Kidney epithelial cell (primary cell): Measurements from ENCODE around the gene ADD3. TPM values are rescaled to one million over a fixed set of nuclear protein-coding genes. Genes with fewer than 3 reads are reported as not detected.

Experiments
- DNase-seq: peaks from one replicate; pipeline ENCODE4 v3.0.0-alpha.2; 2010; ENCODE audit warnings: low read depth
- H3K27me3 ChIP-seq: 2 replicates; pipeline ENCODE4 v1.6.0; 2011; ENCODE audit warnings: low read length; ENCODE audit not compliant: control insufficient read depth, insufficient read depth
- H3K36me3 ChIP-seq: 2 replicates; pipeline ENCODE4 v1.5.1; 2011; ENCODE audit warnings: low read length; ENCODE audit not compliant: control insufficient read depth, insufficient read depth
- H3K4me3 ChIP-seq: 2 replicates; pipeline ENCODE4 v1.5.1; 2011; ENCODE audit warnings: low read depth, mild to moderate bottlenecking, control low read depth, low read length
- CTCF ChIP-seq: IDR thresholded peaks from 2 replicates; pipeline ENCODE4 v1.5.1; 2011; ENCODE audit warnings: mild to moderate bottlenecking, moderate library complexity, low read length, control low read depth, inconsistent platforms; ENCODE audit not compliant: insufficient read depth, poor library complexity, severe bottlenecking
- total RNA-seq: library from RNA; depleted of rRNA; stranded (reverse); fragments of >200 nt; gene quantifications from 2 replicates; pipeline ENCODE4 v1.2.3, GENCODE V29; 2015

Gene ADD3
- total RNA-seq, 1 donor from 2014 or later: 25.6 TPM

DNA sequence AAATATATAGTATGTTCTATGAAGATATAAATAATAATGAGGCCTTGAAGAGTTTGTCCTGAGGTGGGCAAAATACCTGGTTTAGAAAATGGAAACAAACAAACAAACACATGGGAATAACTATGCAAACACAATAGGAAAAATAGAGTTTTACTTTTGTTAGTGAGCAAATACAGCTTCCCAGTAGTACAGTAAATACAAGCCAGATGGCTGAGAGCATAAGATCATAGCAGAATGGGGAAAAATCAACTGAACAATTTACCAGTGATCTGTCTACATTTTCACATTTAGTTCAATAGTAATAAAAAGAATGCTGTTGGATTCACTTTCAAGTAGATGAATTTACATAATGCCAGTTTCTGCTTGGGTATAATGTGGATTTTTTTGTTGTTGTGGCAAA, 45.1 kb downstream of the ADD3 start:
- no peak for DNase-seq
- H3K4me3 ChIP-seq: no peak overlapping the region
- no peak for TF ChIP-seq CTCF
- H3K27me3 ChIP-seq: no peaks in the 10 kb centered on the region
- H3K36me3 ChIP-seq: no peaks in the 10 kb centered on the region

- DNase-seq: no peak
- Histone ChIP-seq H3K27me3 (no peaks in the 10 kb centered on the region), H3K4me3 (no peak overlapping the region), H3K36me3 (no peaks in the 10 kb centered on the region)
- TF ChIP-seq CTCF: no peak
These were observed 49.0 kb downstream of the ADD3 start for GRCh38 chr10:110056822-110057221.

- Histone ChIP-seq H3K4me3 (no peak overlapping the region), H3K27me3 (no peaks in the 10 kb centered on the region), H3K36me3 (no peaks in the 10 kb centered on the region)
- no peak for TF ChIP-seq CTCF
- DNase-seq: no peak
These were observed 49.7 kb downstream of the ADD3 start for GRCh38 chr10:110057456-110057855.

DNA sequence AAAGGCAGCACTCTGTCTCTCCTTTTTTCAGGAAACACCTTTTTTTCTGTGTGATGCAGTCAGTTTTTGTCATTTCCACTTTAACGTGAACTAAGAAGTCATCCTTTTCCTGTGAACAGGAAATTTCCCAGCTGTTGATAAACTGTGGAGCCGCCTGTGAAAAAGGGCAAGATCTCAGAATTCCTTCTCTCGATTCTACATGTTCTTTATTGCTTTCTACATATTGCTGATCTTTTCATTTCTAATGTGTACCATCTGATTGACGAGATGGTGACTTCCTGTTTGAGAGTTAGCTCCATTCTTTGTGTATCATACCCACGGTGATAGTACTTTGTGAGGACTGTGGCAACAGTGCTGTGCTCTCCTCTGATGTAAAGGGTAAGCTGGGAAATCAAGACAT, 50.4 kb downstream of the ADD3 start:
- DNase-seq: no peak
- H3K4me3 ChIP-seq: no peak overlapping the region
- no peaks in the 10 kb centered on the region for H3K36me3 ChIP-seq
- H3K27me3 ChIP-seq: no peaks in the 10 kb centered on the region
- no peak for TF ChIP-seq CTCF

DNA sequence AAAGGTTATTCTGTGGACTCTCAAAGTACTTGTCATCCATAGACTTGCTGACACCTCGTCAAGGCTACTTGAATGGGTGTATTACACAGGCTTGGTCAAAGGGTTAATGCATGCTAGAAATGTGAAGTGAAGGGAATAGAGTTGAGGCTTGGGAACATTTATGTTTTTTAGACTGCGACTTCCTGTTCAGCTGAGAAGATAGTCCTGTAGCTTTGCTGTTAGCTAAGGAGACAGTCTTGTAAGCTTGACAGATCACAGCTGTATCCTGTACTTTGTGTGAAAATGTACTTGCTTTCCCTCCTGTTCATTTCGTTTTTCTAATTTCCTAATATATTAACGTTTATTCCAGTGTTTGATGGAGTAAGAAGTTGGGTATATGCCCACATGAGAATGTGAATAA, 52.1 kb downstream of the ADD3 start:
- Histone ChIP-seq H3K36me3 (no peaks in the 10 kb centered on the region), H3K27me3 (no peaks in the 10 kb centered on the region), H3K4me3 (no peak overlapping the region)
- no peak for TF ChIP-seq CTCF
- no peak for DNase-seq

DNA sequence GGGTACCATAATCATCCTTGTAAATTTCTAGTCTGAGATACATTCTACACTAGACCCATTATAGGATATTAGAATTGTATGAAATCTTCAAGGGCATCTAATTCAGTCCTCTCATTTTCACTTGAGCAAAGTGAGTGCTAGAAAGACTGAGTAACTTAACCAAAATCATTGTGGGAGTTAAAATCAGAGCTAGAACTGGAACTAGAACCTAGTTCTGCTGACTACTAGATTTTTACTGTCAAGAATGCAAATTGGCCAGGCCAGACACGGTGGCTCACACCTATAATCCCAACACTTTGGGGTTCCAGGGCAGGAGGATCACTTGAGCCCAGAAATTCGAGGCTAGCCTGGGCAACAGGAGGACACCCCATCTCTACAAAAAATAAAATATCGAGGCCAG, 53.9 kb downstream of the ADD3 start:
- DNase-seq: no peak
- Histone ChIP-seq H3K36me3 (no peaks in the 10 kb centered on the region), H3K4me3 (no peak overlapping the region), H3K27me3 (no peaks in the 10 kb centered on the region)
- no peak for TF ChIP-seq CTCF
